ENCODE data around the gene KANSL1. TPM values are rescaled to one million over a fixed set of nuclear protein-coding genes. Genes with fewer than 3 reads are reported as not detected.

KANSL1 gene
- total RNA-seq, 1 experiment from 2014 or later: 47.6 TPM

DNA sequence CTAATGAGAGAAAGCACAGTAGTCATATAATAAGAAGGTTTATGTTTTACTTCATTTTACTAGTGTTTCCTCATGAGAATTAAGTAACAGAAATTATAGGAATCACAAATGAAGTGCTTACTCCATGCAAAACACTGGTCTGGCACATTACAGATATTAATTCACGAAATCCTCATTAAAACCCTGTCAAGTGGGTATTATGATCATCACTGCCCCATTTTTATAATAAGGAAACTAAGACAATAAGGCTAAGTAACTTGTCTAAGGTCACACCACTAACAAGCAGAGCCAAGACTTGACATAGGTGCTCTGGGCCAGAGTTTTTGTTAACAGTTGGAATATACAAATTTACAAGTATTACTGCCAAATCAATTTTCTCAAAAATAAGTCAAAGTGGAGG is 83.0 kb downstream of the KANSL1 start:
- no peaks in the 10 kb centered on the region for H3K9me3 ChIP-seq (ENCODE audit: low read length)
- no peaks in the 10 kb centered on the region for H3K27me3 ChIP-seq (ENCODE audit: low read length)
- TF ChIP-seq EZH2phosphoT487 (IDR thresholded peaks at IDR 0.05; ENCODE audit: borderline replicate concordance, low read length) (no peak), EZH2 (IDR thresholded peaks at IDR 0.05; ENCODE audit: low read length, unreplicated experiment) (no peak)
- TF ChIP-seq, protein P1, sequence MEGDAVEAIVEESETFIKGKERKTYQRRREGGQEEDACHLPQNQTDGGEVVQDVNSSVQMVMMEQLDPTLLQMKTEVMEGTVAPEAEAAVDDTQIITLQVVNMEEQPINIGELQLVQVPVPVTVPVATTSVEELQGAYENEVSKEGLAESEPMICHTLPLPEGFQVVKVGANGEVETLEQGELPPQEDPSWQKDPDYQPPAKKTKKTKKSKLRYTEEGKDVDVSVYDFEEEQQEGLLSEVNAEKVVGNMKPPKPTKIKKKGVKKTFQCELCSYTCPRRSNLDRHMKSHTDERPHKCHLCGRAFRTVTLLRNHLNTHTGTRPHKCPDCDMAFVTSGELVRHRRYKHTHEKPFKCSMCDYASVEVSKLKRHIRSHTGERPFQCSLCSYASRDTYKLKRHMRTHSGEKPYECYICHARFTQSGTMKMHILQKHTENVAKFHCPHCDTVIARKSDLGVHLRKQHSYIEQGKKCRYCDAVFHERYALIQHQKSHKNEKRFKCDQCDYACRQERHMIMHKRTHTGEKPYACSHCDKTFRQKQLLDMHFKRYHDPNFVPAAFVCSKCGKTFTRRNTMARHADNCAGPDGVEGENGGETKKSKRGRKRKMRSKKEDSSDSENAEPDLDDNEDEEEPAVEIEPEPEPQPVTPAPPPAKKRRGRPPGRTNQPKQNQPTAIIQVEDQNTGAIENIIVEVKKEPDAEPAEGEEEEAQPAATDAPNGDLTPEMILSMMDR (conservative IDR thresholded peaks at IDR 0.05; ENCODE audit: low read depth, low read length): no peak
- H3K4me3 ChIP-seq (ENCODE audit: low read length): no peak overlapping the region
- no peak overlapping the region for H3K27ac ChIP-seq (ENCODE audit: low read length)
- BruUV-seq (replicated peaks): no TSS peak
- H3K4me1 ChIP-seq (ENCODE audit: insufficient read depth, low read length): peaks cover 31% of the 10 kb centered on the region
- H3F3A ChIP-seq (ENCODE audit: low read length, unreplicated experiment): peaks cover 7% of the 10 kb centered on the region
- no peaks in the 10 kb centered on the region for H3K9me2 ChIP-seq (replicated peaks; ENCODE audit: low read length)
- intact Hi-C loops (cut with micrococcal nuclease): no loop called here
- peaks cover 57% of the 10 kb centered on the region for H4K20me1 ChIP-seq (ENCODE audit: low read length)
- H3K36me3 ChIP-seq (ENCODE audit: low read depth, low read length): no peaks in the 10 kb centered on the region
- H3K79me2 ChIP-seq (ENCODE audit: low read length): peaks cover 100% of the 10 kb centered on the region
- no peak overlapping the region for H2AFZ ChIP-seq (ENCODE audit: low read length)
- H3K4me2 ChIP-seq (ENCODE audit: low read length): peak overlapping the region; percentile 43; the same call in 1 of the 2 replicates
- CTCF ChIA-PET: interaction anchor here (0.6 kb wide), 1 partner anchor 23 kb away, joined by 3 read pairs; no protein-coding TSS in a partner anchor
- POLR2A ChIA-PET (ENCODE audit: unreplicated experiment): no interaction called here
- ATAC-seq (no peak), DNase-seq (no peak)
- no peak overlapping the region for H3K9ac ChIP-seq (ENCODE audit: low read length)

DNA sequence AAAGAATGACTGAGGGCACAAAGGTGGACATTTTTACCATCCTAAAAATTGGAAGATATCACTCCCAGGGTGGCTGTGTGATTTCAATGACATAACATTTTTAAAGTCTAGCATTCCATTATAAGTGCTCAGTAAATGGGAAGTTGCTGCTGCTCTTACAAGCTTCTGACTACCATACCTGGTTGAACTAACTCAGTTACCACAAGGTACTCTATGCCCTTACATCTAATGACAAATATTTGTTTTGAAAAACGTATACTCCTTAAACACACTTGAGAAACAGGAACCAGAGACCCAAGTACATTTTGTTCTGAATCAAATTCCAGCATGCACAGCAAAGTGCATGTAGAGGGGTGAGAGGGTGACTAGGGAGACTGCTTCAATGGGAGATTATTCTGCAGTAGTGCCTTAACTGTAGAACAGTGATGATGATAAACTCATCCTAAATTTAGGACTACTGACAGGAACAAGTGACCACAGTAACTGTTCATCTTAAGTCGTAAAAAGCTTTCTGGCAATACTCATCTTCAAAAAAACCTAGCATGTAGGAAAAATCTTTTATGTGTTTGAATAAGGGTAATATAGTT is 83.5 kb downstream of the KANSL1 start:
- Histone ChIP-seq H3K9me2 (replicated peaks; ENCODE audit: low read length) (no peaks in the 10 kb centered on the region), H3K4me2 (ENCODE audit: low read length) (peak overlapping the region; percentile 43), H4K20me1 (ENCODE audit: low read length) (peaks cover 56% of the 10 kb centered on the region), H3K4me1 (ENCODE audit: insufficient read depth, low read length) (peaks cover 31% of the 10 kb centered on the region), H3K27ac (ENCODE audit: low read length) (no peak overlapping the region), H3K79me2 (ENCODE audit: low read length) (peaks cover 100% of the 10 kb centered on the region), H3K4me3 (ENCODE audit: low read length) (no peak overlapping the region), H2AFZ (ENCODE audit: low read length) (no peak overlapping the region), H3K36me3 (ENCODE audit: low read depth, low read length) (no peaks in the 10 kb centered on the region), H3K9ac (ENCODE audit: low read length) (no peak overlapping the region), H3F3A (ENCODE audit: low read length, unreplicated experiment) (peaks cover 7% of the 10 kb centered on the region), H3K9me3 (ENCODE audit: low read length) (no peaks in the 10 kb centered on the region), H3K27me3 (ENCODE audit: low read length) (no peaks in the 10 kb centered on the region)
- ATAC-seq: peak; percentile 39
- POLR2A ChIA-PET (ENCODE audit: unreplicated experiment): no interaction called here
- CTCF ChIA-PET: interaction anchor here (0.6 to 1.6 kb wide), 3 partner anchors 23 to 83 kb away, joined by 3 to 6 read pairs (median 6); partner anchors contain the start of gene KANSL1
- BruUV-seq (replicated peaks): no TSS peak
- TF ChIP-seq EZH2 (IDR thresholded peaks at IDR 0.05; ENCODE audit: low read length, unreplicated experiment) (no peak), EZH2phosphoT487 (IDR thresholded peaks at IDR 0.05; ENCODE audit: borderline replicate concordance, low read length) (no peak)
- TF ChIP-seq, protein P1 (conservative IDR thresholded peaks at IDR 0.05; ENCODE audit: low read depth, low read length): no peak
- DNase-seq: peak; percentile 52
- intact Hi-C loops (cut with micrococcal nuclease): loop anchor here (5.0 kb wide), 2 partner anchors 43 to 73 kb away; no protein-coding TSS in a partner anchor

DNA sequence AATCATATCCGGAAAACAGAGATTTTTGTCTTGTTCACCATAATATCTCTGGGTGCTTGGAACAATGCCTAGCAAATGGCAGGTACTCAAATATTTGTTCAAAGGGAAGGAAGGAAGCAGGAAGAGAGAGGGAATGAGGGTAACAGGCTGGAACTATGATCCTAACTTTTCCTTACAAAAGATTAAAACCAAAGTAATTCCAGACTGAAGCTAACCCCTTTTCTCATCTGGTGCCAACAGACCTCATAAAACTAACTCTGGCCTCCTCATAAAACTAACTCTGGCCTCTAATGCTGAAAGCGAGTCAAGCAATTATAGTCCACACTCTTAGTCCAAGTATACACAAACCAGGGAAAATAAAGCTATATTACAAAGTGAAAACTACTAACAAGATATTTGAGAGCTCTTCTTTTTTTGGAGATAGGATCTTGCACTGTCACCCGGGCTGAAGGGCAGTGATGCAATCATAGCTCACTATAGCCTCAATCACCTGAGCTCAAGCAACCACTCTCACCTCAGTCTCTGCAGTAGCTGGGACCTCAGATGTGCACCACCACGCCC is 84.6 kb downstream of the KANSL1 start:
- Histone ChIP-seq H2AFZ (ENCODE audit: low read length) (no peak overlapping the region), H3K79me2 (ENCODE audit: low read length) (peaks cover 100% of the 10 kb centered on the region), H3K9ac (ENCODE audit: low read length) (no peak overlapping the region), H3K4me3 (ENCODE audit: low read length) (peak overlapping the region; percentile 6; the same call in 1 of the 2 replicates), H3K4me2 (ENCODE audit: low read length) (peak overlapping the region; percentile 43), H3K27ac (ENCODE audit: low read length) (peak overlapping the region; percentile 38), H3K9me2 (replicated peaks; ENCODE audit: low read length) (no peaks in the 10 kb centered on the region), H3K27me3 (ENCODE audit: low read length) (no peaks in the 10 kb centered on the region), H3K4me1 (ENCODE audit: insufficient read depth, low read length) (peaks cover 31% of the 10 kb centered on the region), H3K36me3 (ENCODE audit: low read depth, low read length) (no peaks in the 10 kb centered on the region), H3F3A (ENCODE audit: low read length, unreplicated experiment) (peaks cover 7% of the 10 kb centered on the region), H3K9me3 (ENCODE audit: low read length) (no peaks in the 10 kb centered on the region), H4K20me1 (ENCODE audit: low read length) (peaks cover 63% of the 10 kb centered on the region)
- DNase-seq: peak; percentile 57
- intact Hi-C loops (cut with micrococcal nuclease): loop anchor here (5.0 kb wide), 2 partner anchors 44 to 74 kb away; no protein-coding TSS in a partner anchor
- POLR2A ChIA-PET (ENCODE audit: unreplicated experiment): no interaction called here
- CTCF ChIA-PET: interaction anchor here (0.6 to 1.6 kb wide), 4 partner anchors 32 to 105 kb away, joined by 3 to 6 read pairs (median 6); partner anchors contain the start of gene KANSL1
- TF ChIP-seq EZH2 (IDR thresholded peaks at IDR 0.05; ENCODE audit: low read length, unreplicated experiment): no peak
- TF ChIP-seq EZH2phosphoT487 (IDR thresholded peaks at IDR 0.05; ENCODE audit: borderline replicate concordance, low read length): no peak
- TF ChIP-seq, protein P1 (conservative IDR thresholded peaks at IDR 0.05; ENCODE audit: low read depth, low read length): no peak
- peak; percentile 63 for ATAC-seq
- BruUV-seq (replicated peaks): no TSS peak

Measured in PC-3 (cell line).